ENCODE data around the gene EFHC1.
"Not testable (repeated sequence)": the region's sequence is repeated elsewhere in the genome, so short reads cannot be mapped to it uniquely, and the experiment has no call there.

Gene EFHC1, protein sequence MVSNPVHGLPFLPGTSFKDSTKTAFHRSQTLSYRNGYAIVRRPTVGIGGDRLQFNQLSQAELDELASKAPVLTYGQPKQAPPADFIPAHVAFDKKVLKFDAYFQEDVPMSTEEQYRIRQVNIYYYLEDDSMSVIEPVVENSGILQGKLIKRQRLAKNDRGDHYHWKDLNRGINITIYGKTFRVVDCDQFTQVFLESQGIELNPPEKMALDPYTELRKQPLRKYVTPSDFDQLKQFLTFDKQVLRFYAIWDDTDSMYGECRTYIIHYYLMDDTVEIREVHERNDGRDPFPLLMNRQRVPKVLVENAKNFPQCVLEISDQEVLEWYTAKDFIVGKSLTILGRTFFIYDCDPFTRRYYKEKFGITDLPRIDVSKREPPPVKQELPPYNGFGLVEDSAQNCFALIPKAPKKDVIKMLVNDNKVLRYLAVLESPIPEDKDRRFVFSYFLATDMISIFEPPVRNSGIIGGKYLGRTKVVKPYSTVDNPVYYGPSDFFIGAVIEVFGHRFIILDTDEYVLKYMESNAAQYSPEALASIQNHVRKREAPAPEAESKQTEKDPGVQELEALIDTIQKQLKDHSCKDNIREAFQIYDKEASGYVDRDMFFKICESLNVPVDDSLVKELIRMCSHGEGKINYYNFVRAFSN

DNA sequence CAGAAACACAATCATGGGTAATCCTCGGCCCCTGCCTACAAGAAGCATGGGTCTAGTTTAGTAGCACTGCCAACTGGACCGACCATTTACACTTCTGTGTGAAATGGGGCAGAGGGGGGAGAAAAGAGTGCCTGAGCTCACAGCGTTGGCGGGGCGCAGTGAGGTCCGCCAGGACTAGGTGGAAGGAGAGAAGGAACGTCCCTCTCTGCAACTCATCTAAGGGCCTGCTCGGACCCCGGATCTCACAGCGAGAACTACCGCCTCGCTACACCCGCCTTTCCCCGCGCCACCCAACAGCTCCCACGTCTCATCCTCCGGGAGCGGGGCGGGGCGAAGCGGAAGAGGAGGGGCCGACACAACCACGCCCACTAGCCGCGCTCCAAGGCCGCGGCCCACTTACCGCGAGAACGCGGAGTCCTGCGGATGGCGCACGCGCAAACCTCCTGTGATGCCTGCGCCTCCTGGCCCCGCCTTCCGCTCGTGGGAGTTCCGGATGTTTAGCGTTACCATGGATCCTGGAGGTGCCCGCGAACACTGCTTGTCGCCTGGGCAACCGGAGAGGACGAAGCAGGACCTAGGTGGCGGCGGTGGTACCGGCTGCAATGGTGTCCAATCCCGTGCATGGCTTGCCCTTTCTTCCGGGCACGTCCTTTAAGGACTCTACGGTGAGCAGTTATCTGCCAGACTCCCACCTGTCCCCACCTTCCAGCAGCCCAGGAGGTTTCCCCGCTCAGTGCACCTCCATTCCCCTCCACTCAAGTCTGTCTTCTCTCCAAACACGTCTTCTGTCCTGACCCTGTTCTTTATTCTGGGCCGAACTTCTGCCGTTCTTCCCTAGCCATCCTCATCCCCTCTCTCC lies at the start of gene EFHC1:
Gene EFHC1, plus strand, starts transcription at position 534 of the 859 bp plus-strand sequence. Its CDS starts 69 bp downstream, at position 603.
- DNase-seq (ENCODE audit: insufficient read length, low spot score) (peak; percentile 94), FAIRE-seq (peak; percentile 97)

DNA sequence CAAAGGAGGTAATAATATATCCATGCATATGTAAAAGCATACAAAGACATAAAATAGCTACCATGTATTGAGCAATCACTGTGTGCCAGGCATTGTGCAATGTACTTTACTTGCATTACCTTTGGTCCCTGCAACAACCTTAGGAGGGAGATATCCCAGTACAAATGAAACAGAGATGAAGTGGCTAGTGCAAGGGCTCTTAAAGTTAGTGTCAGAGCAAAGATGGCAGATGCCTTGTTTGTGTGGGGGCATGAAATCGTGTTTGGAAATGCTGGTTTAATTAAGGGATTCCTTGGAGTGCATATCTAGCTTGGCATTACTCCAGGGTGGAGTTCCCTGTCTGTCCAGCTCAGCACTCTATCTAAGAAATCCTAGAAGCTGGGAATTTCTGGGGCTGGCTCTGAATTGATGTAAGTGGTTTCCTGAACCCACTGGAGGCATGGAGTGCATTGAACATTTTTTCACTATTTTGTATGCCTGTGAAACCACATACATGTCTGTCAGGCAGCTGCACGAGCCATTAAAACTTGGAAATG lies 48.4 kb upstream of the EFHC1 start:
- DNase-seq (ENCODE audit: insufficient read length, low spot score), result no peak

DNA sequence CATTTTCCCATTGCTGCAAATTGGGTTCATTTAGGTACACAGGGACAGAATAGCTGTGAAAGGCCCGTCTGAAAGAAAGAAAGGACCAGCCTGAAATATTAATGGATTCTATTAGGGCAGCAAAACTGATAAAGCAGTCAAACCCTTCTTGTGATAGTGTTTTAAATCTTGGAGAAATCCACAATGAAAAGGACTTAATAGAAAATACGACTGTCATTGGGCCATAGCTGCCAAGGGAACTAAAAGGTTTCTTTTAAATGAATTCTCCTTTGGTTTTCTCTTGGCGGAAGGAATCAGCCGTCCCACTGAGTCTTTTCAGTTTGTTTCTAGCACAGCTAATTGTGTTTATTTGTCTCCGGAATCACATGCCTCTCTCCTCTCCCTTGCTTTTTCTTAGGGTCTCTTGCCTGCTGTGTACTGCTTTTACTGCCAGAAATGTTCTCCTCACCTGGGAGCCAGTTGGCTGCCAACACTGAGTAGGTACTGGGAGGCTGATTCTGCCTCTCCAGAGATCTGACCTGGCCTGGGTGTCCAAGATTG lies 46.9 kb upstream of the EFHC1 start:
- no peak for DNase-seq (ENCODE audit: insufficient read length, low spot score)
- FAIRE-seq, result no peak

More for the DNA sequence above, 48.4 kb upstream of the EFHC1 start:
- no peak for FAIRE-seq

DNA sequence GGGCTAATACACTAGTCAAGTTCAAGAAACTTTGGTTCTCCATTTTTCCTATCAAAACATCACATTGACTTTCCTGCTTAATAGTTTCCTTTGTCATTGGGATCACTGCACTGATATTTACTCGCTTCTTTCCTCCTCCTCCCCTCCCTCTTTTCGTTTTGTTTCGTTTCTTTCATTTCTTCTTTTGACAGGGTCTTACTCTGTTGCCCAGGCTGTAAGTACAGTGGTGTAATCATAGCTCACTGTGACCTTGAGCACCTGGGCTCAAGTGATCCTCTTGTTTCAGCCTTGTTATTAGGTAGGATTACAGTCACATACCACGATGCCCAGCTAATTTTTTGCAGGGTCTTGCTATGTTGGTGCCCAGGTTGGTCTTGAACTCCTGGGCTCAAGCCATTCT lies 45.9 kb upstream of the EFHC1 start:
- no peak for FAIRE-seq

DNA sequence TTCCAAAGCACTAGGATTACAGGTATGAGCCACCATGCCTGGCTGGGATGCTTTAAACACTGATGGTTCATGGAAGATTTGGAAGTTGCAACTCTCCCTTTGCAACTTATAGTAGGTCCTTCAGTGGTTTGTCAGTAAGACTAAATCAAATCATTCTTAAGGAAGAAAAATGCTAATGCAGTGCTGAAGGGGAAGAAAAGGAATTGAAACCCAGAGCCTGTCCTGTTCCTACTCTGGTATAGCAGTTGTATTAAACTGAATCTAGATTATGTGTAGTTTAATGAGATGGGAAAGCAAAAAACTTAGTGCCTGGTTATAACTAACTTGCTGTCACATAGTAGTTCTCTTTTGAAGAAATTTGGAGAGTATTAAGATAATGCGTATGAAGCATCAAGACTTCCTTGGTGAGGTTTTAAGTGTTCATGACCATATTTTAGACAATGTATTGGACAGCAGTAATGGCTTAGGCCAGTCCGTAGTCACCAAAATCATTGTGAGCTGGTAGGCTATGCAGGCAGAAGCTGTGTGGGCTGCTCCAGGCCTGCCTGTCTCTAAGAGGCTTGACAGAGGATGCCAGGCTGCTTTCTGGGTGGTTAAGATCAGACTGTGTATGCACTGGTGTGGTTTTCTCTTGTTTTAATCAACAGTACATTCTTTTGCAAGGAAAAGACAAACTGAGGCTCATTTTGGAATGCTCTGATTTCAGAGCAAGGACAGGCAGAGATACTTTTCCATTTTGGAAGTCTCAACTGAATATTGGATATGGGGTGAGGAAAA lies 44.2 kb upstream of the EFHC1 start:
- no peak for DNase-seq (ENCODE audit: insufficient read length, low spot score)
- FAIRE-seq, result no peak

More for the DNA sequence above, 45.9 kb upstream of the EFHC1 start:
- no peak for DNase-seq (ENCODE audit: insufficient read length, low spot score)

DNA sequence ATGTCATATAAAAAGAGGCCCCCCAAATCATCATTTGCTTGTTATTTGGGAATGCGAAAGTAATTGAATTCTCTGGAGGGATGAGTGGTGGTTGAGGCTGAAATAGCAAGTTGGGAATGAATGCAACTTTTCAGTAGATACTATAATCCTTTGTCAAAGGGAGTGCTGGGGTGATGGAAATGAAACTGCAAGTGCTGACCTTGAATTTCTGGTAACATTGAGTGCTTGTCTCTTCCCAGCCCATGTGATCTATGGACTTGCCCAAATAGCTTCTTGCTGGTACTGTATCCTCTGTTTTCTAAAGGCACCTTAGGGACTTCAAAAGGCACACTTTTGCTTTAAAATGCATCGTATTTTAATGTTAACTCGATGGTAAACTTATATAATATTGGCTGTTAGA lies 43.4 kb upstream of the EFHC1 start:
- DNase-seq (ENCODE audit: insufficient read length, low spot score) (no peak), FAIRE-seq (no peak)

DNA sequence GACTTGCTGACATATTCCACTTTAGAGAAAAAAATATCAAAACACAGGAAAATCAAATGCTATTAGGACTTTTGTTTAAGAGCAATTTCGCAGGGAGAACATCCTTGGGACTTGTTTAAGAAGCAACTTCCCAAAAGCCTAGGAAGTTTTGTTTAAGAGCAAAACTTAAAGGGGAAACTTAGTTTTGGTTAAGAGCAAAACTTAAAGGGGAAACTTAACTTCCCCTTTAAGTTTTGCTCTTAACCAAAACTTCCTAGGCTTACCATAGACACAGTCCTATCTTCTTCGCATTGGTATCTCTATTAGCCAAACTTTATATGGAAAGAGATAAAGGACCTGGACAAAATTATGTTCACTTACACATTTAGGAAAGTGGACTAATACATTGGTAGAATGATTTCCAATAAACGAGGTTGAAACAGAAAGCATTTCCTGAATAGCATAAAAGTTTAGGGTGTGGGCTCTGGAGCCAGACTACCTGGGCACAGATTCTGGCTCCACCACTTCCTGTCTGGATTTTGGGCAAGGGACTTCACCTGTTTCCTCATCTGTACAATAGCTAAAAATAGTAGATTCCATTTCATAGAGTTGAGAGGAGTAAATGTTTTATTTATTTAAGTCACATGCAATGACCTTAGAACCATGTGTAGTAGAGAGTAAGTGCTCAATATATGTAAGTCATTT lies 42.5 kb upstream of the EFHC1 start:
- no peak for FAIRE-seq
- no peak for DNase-seq (ENCODE audit: insufficient read length, low spot score)

DNA sequence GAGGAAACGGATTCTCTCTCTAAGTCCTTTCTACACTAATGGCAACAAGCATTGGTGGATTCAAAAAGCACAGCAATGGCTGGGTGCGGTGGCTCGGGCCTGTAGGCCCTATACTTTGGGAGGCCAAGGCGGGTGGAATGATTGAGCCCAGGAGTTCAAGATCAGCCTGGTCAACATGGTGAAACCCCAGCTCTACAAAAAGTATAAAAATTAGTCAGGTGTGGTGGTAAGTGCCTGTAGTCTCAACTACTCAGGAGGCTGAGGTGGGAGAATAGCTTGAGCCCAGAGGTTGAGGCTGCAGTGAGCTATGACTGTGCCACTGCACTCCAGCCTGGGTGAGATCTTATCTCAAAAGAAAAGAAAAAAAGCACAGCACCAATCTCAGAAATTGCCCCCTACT lies 38.9 kb upstream of the EFHC1 start:
- FAIRE-seq (no peak), DNase-seq (ENCODE audit: insufficient read length, low spot score) (no peak)

DNA sequence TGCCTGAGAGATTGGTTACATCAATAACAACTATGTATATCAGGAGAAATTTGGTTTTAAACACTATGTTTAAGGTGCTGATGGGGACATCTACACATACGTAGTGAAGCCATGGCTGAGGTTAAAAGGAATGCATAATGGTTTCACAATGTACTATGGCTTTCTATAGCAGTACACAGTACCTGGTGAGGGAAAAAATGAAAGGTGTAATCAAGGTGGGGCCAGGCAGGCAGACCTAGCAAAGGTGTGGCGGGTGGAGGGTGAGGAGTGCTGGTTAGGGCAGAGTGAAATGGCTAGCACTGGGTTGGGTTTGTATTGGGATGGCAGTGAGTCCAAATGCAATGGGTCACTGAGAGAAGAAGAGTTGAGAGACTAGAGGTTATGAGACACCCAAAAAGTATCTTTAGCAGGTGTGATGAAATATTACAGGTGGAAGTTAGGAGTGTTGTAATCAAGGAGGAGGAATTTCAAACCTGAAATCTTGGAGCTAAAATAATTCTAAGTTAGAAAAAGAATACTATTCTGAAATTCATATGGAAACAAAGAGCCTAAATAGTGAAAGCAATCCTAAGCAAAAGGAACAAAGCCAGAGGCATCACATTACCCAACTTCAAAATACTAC lies 35.9 kb upstream of the EFHC1 start:
- FAIRE-seq (no peak), DNase-seq (ENCODE audit: insufficient read length, low spot score) (no peak)

DNA sequence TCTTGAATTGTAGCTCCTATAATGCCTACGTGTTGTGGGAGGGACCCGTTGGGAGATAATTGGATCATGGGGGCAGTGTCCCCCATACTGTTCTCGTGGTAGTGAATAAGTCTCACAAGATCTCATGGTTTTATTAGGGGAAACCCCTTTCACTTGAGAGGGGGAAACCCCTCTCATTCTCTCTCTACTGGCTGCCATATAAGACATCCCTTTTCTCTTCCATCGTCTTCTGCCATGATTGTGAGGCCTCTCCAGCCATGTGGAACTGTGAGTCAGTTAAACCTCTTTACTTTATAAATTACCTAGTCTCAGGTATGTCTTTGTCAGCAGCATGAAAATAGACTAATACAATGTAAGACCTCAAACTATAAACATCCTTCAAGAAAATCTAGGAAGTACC lies 35.1 kb upstream of the EFHC1 start:
- FAIRE-seq (no peak), DNase-seq (ENCODE audit: insufficient read length, low spot score) (no peak)

DNA sequence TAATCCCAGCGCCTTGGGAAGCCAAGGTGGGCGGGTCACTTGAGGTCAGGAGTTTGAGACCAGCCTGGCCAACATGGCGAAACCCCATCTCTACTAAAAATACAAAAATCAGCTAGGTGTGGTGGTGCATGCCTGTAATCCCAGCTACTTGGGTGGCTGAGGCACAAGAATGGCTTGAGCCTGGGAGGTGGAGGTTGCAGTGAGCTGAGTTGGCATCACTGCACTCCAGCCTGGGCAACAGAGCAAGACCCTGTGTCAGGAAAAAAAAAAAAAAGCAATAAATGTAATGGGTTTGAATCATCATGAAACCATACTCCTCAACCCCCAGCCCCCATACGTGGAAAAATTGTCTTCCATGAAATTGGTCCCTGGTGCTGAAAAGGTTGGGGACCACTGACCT lies 32.0 kb upstream of the EFHC1 start:
- DNase-seq (ENCODE audit: insufficient read length, low spot score); FAIRE-seq: not testable (repeated sequence)

DNA sequence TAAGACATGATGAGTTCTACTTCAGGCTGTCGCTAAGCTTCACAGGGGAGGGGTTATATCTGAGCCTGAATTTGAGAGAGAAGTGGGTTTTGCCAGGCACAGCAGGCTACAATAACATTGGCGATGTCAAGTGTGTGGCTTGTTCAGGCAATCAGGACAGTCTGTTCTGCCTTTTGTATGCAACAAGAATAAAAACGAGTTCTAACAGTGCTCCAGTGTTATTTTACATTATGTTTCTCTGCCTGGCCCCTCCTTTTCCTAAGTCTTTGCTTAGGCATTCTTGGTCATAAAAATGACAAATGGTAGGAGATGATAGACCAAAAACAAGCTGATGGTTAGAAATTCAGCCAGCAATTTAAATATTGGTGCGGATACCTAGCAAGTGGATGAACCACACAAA lies 31.4 kb upstream of the EFHC1 start:
- no peak for DNase-seq (ENCODE audit: insufficient read length, low spot score)
- no peak for FAIRE-seq

DNA sequence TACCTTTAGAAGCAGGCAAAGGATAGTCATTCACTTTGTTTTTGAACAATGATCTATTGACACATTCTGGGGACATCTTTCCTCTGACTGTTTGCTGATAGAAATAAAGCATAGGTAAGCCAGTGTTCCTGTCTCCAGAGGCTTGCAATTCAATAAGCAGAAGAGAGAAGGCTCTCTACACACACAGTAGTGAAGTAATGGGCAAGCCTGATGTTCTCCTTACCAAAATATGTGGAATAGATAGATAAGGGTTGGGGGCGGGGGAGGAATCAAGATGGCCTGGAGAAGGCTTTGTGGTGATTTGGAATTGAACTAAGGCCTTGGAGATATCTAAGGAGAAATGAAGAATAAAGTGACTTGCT lies 30.9 kb upstream of the EFHC1 start:
- DNase-seq (ENCODE audit: insufficient read length, low spot score) (no peak), FAIRE-seq (no peak)

DNA sequence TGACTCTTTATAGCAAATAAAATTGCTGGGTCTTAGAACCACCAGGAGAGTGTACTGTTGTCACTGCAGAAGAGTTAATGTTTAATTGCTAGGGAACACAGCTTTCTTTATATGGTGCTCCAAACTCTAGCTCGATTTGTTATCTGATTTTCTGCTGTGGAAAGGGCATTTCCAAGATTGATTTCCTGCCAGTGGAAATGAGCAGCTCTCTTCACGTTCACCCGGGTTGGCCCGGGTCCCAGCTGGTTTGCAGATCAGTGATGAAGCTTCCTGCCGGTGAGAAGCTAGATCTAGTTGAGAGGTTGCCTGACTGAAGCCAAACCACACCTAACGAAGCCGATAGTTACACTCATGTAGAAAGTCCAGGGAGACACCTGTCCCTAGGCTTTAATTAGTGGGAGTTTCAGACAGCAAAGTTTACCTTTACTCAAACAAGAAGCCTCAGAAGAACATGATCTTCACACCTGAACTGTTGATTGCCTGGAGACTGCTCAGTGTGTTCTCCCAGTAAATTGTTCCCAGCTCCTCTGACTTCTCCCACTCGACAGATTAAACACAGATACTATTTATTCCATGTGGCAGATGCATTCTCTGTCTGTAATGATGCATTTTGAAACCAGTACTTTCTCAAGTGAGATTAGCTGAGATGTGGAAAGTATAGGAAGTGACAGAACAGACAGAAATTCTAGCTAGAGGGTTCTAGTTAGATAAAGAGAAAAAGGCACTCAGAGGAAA lies 30.3 kb upstream of the EFHC1 start:
- FAIRE-seq (no peak), DNase-seq (ENCODE audit: insufficient read length, low spot score) (peak; percentile 14)

DNA sequence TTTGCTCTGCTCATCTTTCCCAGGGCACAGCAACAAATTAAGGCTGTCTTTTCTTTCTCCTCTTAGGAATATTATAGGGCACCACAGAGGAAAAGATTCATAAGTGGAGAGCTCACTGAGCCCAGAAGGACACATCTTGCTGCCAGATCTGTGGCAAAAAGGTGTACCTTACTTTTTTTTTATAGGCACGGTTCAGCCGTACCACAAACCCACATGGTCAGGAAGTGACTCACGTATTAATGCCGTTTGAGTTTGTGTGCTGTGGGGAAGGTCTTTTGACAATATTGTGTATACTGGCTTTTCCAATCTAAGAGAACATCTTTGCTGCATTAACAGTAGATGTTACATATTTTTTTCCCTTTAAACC lies 29.8 kb upstream of the EFHC1 start:
- DNase-seq (ENCODE audit: insufficient read length, low spot score), result peak; percentile 62
- FAIRE-seq, result peak; percentile 13

DNA sequence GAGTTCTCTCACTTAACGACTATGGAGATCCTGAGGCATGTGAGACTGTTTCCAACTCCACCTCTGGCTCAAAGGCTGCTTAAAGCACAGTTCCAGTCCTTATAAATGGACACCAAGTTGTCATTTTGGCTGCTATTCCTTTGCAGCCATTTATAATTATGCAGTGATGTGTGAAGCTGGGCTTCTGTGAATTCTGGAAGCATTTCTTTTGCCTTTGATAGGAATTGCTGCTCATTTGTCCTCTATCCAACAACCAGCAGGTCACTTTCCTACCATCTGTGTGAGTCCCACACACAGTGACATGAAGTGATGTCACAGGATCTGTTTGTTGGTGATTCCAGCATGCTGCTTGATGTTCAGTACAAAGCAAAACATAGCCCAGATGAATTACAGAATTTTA lies 28.5 kb upstream of the EFHC1 start:
- FAIRE-seq (no peak), DNase-seq (ENCODE audit: insufficient read length, low spot score) (no peak)

DNA sequence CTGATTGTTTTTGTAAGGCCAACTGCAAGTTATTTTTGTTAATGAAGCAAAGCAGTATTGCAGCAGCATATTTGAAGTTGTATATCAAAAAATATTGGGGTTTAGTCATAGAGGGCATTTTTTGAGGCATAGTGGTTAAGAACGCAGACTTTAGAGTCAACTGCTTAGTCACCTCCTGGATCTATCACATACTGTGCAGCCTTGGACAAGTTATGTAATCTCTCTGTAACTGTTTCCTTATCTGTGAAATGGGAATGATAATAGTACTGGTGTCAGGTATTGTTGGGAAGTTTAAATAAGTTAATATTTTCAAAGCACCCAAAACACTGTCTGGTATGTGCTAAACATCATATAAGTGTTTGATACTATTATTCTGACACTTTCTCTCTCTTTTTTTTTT lies 27.2 kb upstream of the EFHC1 start:
- no peak for DNase-seq (ENCODE audit: insufficient read length, low spot score)
- FAIRE-seq, result no peak

DNA sequence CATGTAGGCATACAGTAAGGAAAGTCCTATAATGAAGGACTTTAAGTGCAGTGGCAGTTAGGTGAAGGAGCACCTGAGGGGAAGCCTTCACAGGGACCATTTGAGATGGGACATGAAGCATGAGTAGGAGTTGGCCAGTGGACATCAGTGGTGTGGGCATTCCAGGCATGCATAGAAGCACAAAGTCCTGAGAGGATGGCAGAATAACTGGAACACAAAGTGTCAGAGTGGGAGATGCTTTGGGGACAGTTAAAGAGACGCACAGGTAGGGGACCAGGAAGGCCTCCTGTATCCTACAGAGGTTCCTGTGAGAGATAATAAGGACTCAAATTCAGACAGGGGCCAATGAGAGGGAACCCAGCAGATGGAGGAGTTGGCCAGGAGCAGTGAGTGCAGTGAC lies 26.4 kb upstream of the EFHC1 start:
- FAIRE-seq (no peak), DNase-seq (ENCODE audit: insufficient read length, low spot score) (no peak)
